PFSK-1 (cell line): Measurements from ENCODE around the gene DLG4.

Source experiments
- FOXP2 ChIP-seq: optimal IDR thresholded peaks from 2 replicates; pipeline ENCODE3; 2011; ENCODE audit warnings: borderline replicate concordance, control low read depth, inconsistent platforms; ENCODE audit not compliant: insufficient read depth; ENCODE audit errors: extremely low read length, extremely low read depth
- POLR2AphosphoS5 ChIP-seq: IDR thresholded peaks from 2 replicates; pipeline ENCODE4 v1.6.1; 2012; ENCODE audit warnings: low read depth, mild to moderate bottlenecking, control low read depth, low read length, moderate library complexity
- SIN3A ChIP-seq: IDR thresholded peaks from 2 replicates; pipeline ENCODE4 v1.6.1; 2012; ENCODE audit warnings: mild to moderate bottlenecking, low read length, moderate library complexity, borderline replicate concordance; ENCODE audit not compliant: insufficient read depth
- TAF1 ChIP-seq: IDR thresholded peaks from 2 replicates; pipeline ENCODE4 v1.6.1; 2012; ENCODE audit warnings: low read length, control low read depth, borderline replicate concordance; ENCODE audit not compliant: insufficient read depth

GRCh38 chr17:7249830-7250229 lies 30.2 kb upstream of the DLG4 start:
- no peak for TF ChIP-seq TAF1
- no peak for TF ChIP-seq POLR2AphosphoS5
- no peak for TF ChIP-seq SIN3A
- no peak for TF ChIP-seq FOXP2
